HG03457 (cell line): Measurements from ENCODE around the gene CALHM3.

Experiments used
- ATAC-seq: cut with Tn5 transposase; IDR thresholded peaks from one replicate; pipeline ENCODE4 v1.9.1; 2021; ENCODE audit warnings: moderate number of reproducible peaks; ENCODE audit not compliant: unreplicated experiment

Gene CALHM3

DNA sequence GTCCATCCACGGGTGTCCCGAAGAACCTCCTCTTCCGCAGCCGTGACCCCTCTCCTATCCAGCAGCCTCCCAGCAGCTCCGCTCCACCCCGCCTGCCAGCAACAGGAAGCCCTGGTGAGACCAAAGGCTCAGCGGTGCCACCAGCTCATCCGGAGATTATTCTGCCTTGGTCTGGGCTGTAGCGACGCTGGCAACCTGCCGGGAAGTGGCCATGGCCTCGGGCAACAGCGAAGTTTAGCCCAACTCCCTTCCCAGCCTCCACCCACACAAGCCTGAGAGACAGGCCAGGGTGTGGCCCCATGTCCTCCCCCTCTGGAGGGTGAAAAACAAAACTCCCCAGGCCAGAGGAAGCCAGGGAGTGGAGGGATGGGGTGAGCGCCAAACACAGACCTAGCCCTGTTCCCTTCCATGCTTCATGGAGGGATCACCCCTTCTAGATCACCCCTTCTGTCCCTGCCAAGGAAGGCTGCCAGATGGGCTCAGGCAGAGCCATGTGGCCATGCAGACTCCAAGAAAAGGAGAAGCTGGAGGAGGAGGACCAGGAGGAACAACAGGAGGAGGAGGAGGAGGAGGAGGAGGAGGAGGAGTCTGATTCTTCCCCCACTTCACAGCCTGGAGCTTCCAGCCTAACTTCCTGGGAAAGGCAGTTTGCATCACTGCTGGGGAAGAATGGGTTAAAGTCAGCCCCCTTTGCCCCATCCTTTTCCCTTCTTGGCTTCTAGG lies 27.8 kb downstream of the CALHM3 start:
- ATAC-seq = no peak

DNA sequence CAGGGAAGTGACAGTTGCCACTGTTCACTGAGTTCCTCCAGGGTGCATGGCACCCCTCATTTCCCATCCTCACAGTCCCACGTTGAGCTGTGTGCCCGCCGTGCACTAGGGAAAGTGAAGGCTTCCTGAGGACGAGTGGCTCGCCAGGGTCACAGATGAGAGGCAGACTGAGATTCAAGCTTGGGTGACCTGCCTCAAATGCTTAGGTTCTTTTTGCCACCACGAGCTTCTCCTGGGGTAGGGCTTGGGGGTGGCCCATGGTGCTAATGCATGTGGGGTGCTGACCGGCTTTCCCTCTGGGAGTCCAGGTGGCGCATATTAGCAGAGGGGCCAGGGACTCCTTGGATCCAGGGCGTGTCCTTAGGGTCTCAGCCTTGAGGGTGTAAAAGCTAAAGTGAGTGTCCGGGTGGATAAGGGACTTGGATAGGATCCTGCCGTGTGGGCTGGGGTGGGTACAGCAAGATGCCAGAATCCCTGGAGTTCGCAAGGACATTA lies 28.8 kb downstream of the CALHM3 start:
- ATAC-seq = no peak

DNA sequence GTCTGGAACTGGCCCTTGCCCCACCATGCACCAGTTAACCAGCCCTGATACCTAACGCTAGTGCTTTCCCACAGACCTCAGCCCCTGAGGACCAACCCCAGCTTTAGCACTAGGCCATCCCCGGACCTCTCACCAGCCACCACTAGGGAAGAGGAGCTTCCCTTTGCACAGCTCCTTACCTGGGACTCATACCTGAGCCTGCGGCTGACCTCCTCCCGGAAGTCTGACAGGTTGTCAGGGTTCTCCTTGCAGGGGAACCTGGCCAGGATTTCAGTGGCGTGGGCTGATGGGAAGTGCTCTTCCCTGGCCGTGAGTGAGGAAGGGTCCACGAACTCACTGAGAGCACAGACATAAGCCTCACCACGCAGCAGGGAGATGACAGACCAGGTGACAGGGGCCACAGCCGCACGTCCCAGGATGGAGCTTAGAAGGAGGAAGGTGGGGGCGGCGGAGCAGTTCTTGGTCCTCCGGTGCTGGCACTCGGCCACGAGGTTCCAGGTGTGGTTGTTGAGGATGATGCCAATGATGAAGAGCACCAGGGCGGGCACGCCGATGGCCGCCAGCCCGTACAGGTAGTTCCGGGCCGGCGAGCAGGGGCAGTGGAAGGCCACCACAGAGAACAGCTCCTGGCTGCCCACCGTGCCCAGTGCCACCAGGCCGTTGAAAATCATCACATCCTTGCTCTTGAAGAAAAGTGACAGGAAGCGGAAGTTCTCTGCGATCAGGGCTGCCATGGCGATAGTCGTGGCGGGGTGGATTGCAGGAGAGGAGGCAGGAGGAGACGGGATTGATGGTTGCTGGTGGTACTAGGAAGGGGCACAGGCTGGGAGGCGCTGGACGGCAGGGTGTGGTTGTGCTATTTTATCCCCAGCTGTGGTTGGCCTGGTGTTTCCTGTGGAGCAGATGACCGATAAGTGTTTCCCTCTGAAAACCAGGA lies 29.6 kb downstream of the CALHM3 start:
- ATAC-seq = no peak

DNA sequence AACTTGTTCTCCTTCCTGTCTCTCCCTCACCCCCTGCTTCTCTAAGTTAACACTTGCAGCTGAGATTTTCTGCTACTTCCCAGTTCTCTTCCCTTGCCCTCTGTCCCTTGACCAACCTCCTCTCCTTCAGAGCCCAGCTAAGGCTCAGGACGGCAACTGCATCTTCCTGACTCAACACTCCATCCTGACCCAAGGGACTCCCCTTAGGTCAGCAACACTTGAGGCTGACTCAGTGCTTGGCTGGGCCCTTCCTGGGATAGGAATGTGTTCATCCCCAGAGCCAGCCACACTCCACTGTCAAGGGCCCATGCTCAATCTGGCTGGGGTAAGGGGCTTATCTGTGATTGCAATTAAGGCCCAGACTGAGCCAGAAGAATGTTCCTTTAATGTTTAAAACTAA lies 30.3 kb downstream of the CALHM3 start:
- no peak for ATAC-seq

DNA sequence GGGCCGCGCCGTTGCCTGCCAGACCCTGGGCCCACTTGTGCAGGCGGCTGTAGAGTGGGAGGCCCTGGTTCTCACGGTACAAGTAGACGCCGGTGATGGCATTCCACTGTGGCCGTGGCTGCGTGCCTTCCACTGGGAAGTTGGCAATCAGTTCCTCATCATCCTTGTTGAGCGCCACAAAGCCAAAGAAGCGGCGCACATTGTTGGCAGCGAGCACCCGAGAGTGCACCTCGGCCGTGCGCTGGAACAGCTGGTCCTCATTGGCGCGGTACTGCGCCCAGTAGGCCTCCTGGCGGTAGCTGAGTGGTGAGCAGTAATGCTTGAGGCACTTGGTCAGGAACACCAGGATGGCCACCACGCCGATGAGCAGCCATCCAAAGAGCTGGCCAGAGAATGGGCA lies 31.9 kb downstream of the CALHM3 start:
- ATAC-seq = no peak

DNA sequence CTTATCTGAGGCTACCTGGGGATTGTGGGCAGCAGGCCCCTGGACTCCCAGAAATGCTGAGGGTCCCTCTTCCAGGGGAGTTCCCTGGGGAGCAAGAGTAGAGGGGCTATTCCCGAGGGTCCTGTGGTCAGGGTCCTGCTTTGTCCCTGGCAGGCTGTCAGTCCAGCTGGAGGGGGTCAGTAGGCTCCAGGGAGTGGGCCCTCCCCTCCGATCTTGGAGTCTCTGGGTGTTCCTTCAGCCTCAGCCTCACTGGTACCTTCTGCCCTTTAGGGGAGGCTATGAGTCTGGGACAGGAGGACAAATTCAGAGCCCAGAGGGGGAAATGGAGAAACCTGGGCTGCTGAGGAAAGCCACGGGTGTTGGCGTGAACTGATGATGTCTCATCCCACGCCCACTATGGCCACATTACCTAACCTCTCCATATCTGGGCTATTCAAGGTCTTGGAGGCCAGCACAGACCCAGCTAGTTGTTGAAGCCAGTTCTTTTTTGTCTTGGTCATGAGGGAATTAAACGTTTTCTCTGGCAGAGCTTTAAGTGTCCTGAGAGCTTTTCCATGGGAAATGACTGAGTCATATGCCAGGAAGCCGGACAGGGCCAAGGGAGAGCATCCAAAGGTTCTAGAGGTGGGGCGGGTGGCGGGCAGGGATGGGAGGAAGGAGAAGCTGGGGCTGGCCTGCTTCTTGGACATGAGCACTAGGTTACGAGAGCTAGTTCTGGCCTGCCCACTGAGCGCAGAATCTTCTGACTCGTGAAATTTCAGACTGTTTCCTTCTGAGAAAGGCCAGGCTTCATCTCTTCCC lies 33.1 kb downstream of the CALHM3 start:
- no peak for ATAC-seq

DNA sequence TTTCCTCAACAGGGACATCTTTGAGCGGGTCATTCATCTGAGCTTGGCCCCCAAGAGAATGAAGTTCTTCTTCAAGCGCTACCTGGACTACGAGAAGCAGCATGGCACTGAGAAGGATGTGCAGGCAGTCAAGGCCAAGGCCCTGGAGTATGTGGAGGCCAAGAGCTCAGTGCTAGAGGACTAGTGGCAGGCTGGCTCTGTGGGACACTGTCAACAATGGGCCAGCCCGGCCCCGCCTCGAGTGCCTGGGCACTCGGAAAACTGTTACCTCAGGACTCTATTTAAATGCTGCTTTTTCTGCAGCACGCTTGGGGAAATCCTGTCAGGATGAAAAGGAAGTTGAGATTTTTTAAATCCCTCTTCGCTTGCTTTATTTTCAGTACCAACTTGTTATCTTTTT lies 33.7 kb downstream of the CALHM3 start:
- ATAC-seq = no peak

DNA sequence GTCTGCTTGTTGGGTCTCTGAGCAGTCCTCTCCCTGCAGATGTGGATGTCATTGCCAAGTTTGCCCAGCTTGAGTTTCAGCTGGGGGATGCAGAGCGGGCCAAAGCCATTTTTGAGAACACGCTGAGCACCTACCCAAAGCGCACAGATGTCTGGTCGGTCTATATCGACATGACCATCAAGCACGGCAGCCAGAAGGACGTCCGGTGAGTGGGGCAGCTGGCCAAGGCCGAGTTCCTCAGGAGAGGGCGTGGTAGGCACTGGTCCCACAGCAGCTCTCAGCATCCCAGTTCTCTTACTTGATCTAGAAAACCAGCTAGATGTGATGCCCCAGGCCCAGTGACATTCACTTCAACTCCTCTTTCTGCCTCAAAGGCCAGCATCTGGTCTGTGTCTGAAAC lies 34.6 kb downstream of the CALHM3 start:
- ATAC-seq = no peak

DNA sequence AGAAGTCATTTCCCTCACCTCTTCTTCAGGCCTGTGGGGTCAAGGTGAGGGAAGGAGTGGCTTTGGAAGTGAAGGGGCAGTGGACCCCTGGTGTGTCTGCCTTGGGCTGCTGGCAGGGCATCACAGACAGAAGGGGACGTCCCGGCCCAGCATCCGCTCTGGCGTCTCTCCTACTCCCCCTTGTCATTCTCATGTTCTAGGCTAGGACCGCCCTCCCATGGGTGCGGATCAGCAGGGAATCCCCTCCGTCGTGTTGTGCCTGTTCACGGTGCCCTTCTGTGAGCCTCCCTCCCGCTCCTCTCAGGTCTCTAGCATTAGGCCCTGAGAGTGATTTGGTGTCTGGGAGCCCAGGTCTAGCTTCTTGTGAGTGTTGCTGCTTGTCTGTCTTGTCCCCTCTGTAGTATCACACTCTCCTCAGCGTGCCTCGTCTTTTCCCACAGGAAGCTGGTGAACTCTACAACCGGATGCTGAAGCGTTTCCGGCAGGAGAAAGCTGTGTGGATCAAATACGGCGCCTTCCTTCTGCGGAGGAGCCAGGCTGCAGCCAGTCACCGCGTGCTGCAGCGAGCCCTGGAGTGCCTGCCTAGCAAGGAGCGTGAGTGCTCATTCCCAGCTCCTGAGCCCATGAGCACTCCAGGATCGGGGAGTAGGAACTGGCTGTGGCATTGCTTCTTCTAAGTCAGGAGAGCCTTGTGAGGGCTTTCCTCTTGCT lies 35.4 kb downstream of the CALHM3 start:
- ATAC-seq = no peak

DNA sequence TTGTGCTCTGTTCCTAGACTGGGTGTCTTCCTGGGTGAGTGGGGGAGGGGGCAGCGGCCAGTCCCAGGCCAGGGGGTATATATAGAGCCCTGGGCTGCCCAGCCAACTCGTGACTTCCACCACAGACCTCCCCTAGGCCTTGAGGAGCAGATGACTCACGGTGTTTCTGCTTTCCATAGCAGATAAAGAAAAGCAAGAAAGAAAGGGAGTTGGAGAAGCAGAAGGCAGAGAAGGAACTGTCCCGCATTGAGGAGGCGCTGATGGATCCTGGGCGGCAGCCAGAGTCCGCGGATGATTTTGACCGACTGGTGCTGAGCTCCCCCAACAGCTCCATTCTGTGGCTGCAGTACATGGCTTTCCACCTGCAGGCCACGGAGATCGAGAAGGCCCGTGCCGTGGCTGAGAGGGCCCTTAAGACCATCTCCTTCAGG lies 37.0 kb downstream of the CALHM3 start:
- no peak for ATAC-seq

DNA sequence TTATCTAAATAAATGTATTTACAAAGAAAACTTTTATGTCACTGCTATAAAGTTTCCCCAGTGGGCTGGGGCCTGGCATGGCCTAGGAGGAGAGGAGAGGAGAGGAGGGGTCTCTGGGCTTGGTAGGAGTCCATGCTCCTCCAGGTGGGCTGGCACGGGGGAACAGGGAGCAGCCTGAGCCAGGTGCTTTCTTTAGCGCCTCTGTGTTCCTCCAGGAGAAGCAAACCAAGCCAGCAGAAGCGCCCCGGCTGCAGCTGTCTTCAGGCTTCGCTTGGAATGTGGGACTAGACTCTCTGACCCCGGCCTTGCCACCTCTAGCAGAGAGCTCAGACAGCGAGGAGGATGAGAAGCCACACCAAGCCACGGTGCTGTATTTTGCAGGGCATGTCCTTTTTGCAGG lies 37.4 kb downstream of the CALHM3 start:
- ATAC-seq = no peak

DNA sequence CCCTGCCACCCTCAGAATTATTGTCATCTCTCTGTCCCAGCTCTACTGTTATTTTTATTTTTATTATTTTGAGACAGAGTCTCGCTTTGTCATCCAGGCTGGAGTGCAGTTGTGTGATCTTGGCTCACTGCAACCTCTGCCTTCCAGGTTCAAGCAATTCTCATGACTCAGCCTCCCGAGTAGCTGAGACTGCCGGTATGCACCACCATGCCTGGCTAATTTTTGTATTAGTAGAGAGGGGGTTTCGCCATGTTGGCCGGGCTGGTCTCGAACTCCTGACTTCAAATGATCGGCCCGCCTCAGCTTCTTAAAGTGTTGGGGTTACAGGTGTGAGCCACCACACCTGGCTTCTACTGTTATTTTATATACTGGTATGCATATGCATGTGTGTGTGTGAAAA lies 37.8 kb downstream of the CALHM3 start:
- no peak for ATAC-seq

DNA sequence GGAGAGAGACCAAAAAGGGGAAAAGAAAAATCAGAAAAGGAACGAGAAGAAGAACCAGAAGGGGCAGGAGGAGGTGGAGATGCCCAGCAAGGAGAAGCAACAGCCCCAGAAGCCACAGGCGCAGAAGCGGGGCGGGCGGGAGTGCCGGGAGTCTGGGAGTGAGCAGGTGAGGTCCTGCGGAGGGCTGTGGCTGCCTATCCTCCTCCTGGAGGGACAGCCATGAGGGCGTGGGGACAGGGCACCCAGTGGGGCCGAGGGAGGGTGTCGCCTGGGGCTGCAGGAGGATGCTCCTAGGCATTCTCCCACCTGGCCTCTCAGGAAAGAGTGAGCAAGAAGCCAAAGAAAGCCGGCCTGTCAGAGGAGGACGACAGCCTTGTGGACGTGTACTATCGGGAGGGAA lies 38.6 kb downstream of the CALHM3 start:
- no peak for ATAC-seq

DNA sequence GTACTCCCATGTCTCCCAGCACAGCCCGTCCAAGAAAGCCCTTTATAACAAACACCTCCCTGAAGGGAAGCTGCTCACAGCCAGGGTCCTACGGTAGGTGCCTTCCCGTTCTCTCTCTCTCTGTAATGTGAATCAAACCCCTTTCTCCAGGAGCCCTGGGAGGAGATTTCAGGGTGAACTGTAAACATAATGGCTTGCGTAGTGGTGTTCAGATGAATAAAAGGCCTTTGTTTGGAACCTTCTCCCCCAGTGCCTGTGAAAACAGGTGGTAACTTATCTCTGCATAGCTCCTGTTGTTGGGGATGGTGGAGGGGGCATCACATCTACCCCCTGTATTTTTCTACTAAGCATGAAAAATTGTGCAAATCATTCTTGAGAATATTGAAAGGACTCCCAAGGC lies 39.3 kb downstream of the CALHM3 start:
- no peak for ATAC-seq

DNA sequence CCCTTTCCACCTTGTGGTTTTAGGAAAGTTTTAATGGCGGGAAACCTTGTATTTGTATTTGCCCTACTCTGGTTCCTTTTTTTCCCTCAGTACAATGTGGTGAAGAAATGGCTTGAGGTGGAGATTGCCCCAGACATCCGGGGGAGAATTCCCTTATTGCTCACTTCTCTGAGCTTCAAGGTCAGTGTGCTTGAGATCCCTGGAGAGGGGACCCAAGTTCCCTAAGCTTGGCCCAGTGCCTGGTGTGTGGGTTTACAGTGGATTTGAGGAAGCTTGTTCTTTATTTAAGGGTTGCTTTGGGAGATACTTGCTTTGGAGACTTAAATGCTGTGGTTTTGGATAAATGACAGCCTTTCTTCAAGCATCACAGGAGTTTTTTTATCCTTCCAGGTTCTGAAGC lies 45.2 kb downstream of the CALHM3 start:
- no peak for ATAC-seq

DNA sequence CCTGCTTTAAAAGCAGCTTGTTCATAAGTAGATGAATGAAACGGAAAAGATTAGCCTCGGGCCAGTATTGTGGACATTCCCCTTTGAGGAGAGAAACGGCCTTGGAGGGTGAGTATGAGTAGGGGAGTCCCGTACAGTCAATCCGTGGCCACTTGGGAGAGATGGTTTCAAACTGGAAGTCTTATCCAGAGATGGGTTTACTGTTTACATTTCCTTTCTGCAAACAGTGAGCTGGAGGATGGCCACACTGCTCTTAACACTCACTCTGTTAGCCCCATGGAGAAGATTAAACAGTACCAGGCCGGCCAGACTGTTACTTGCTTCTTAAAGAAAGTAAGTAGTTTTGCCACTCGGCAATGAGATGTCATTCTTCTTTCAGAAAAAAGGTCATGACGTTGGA lies 47.1 kb downstream of the CALHM3 start:
- no peak for ATAC-seq

DNA sequence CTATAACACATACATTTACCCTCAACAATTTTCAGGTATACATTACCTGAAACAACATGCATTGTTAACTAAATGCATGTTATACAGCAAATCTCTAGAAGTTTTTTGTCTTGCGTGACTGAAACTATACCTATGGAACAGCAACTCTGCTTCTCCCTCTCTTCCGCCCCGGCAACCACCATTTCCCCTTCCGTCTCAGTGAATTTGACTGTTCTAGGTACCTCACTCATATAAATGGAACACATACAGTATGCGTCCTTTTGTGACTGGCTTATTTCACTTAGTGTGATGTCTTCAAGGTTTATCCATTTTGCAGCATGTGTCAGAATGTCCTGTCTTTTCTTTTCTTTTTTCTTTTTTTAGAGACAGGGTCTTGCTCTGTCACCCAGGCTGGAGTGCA lies 49.4 kb downstream of the CALHM3 start:
- ATAC-seq = no peak

DNA sequence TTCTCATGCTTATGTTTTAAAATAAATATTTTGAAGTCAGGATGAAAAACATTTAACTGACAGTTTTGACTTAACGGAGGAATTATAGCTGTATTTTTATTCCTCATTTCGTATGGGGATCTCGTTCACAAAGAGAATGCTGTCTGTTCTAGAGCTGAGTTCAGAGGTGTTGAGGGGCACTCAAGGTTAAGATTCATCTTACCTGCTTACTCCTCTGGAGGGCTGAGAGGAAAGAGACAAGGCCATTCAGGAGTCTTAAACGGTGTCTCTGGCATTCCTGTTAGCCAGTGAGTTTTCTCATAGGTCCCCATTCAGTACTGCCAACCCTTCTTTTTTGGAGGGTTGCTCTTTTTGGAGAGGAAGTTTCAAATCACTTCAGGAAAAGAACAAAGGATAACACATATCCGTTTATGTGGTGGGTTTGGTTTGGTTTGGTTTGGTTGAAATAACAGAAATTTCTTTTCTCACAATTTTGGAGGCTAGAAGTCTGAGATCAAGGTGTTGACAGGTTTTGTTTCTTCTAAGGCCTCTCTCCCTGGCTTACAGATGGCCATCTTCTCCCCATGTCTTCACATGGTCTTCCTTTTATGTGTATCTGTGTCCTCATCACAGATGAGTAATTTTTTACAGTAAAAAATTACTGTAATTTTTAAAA lies 49.9 kb downstream of the CALHM3 start:
- no peak for ATAC-seq

DNA sequence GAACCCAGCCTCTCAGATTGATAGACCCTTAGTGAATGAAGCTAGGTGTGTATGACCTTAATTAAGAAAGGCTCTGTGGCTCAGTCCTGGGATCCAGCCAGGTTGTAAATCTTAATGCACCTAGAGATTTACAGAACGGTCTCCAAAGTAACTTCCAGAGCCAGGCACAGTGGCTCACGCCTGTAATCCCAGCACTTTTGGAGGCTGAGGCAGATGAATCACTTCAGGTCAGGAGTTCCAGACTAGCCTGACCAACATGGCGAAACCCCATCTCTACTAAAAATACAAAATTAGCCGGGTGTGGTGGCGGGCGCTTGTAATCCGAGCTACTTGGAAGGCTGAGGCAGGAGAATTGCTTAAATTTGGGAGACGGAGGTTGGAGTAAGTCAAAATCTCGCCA lies 51.2 kb downstream of the CALHM3 start:
- ATAC-seq = no peak

DNA sequence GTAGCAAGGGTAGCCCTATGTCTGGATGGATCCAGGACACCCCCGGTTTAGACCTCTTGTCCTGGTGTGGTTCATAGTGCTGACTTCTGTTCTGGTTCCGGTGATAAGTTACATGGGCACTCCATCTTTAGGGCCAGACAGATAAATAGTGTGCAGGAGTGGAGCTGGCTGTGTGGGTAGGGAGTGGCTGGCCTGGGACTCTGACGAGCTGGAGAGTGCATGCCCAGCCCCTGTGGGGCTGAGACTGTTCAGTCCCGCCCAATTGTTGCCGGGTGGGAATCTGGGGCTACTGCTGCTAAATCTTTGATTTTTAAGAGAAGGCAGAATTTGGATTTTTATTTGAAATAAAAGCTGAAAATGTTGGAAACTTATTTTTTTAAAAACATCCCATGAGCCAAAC lies 55.3 kb downstream of the CALHM3 start:
- ATAC-seq = no peak
